ENCODE results near the gene ELSPBP1. TPM values are rescaled to one million over a fixed set of nuclear protein-coding genes. Genes with fewer than 3 reads are reported as not detected.

ELSPBP1 gene
- total RNA-seq, 3 donors from 2014 or later (not counting 1 experiment from before 2014, with no cell fraction given), result not detected

DNA sequence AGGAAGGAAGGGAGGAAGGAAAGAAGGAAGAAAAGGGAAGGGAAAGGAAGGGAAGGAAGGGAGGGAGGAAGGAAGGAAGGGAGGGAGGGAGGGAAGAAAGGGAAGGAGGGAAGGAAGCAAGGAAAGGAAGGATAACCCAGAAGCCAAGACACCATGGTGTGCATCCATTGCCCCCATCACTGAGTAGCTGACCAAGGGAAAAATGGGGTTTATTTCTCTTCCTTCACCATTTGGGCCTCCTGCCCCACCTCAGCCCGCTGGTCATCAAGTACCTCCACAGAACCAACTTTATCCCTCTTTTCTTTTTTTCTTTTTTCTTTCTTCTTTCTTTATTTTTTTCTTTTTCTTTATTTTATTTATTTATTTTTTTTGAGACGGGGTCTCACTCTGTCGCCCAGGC, 29.1 kb downstream of the ELSPBP1 start:
- intact Hi-C loops (cut with micrococcal nuclease), result no loop called here
- H3K4me1 Mint-ChIP-seq, result no peaks in the 10 kb centered on the region
- TF ChIP-seq, protein P1, sequence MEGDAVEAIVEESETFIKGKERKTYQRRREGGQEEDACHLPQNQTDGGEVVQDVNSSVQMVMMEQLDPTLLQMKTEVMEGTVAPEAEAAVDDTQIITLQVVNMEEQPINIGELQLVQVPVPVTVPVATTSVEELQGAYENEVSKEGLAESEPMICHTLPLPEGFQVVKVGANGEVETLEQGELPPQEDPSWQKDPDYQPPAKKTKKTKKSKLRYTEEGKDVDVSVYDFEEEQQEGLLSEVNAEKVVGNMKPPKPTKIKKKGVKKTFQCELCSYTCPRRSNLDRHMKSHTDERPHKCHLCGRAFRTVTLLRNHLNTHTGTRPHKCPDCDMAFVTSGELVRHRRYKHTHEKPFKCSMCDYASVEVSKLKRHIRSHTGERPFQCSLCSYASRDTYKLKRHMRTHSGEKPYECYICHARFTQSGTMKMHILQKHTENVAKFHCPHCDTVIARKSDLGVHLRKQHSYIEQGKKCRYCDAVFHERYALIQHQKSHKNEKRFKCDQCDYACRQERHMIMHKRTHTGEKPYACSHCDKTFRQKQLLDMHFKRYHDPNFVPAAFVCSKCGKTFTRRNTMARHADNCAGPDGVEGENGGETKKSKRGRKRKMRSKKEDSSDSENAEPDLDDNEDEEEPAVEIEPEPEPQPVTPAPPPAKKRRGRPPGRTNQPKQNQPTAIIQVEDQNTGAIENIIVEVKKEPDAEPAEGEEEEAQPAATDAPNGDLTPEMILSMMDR (IDR thresholded peaks at IDR 0.05), result no peak
- Histone ChIP-seq H3K4me1 (ENCODE audit: control insufficient read depth, insufficient read depth, low read length) (no peaks in the 10 kb centered on the region), H3K27ac (ENCODE audit: low read length) (no peak overlapping the region), H3K36me3 (ENCODE audit: control insufficient read depth, insufficient read depth, low read length) (no peaks in the 10 kb centered on the region), H3K4me3 (ENCODE audit: low read length) (no peak overlapping the region), H3K9me3 (ENCODE audit: control insufficient read depth, insufficient read depth, low read length) (no peaks in the 10 kb centered on the region), H3K27me3 (ENCODE audit: control insufficient read depth, insufficient read depth, low read length) (no peaks in the 10 kb centered on the region)
- 83% methylated on average over 1 of the region's 3 CpGs for WGBS (ENCODE audit: insufficient coverage)
- H3K27me3 Mint-ChIP-seq (ENCODE audit: low read depth in 2 of 2), result peaks cover 19 to 22% of the 10 kb centered on the region in 2 donors
- DNase-seq, result no peak
- ATAC-seq, result no peak
- no peaks in the 10 kb centered on the region for H3K36me3 Mint-ChIP-seq
- H3K9me3 Mint-ChIP-seq, result no peaks in the 10 kb centered on the region
- no peak overlapping the region for H3K4me3 Mint-ChIP-seq
- no peak overlapping the region for H3K27ac Mint-ChIP-seq

DNA sequence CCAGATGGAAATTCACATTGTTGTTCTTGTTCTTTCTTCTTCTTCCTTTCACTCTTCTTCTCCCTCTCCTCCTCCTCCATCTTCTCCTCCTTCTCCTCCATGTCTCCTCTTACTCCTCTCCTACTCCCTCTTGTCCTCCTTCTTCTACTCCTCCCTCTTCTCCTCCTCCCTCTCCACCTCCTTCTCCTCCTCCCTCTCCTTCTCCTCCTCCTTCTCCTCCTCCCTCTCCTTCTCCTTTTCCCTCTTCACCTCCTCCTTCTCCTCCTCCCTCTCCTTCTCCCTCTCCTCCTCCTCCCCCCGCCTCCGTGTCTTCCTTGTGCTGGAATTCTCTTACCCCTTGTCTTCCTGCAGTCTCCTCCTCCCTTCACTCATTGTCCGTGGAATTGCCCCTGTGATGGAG, 31.0 kb downstream of the ELSPBP1 start:
- intact Hi-C loops (cut with micrococcal nuclease), result no loop called here
- ATAC-seq, result no peak

DNA sequence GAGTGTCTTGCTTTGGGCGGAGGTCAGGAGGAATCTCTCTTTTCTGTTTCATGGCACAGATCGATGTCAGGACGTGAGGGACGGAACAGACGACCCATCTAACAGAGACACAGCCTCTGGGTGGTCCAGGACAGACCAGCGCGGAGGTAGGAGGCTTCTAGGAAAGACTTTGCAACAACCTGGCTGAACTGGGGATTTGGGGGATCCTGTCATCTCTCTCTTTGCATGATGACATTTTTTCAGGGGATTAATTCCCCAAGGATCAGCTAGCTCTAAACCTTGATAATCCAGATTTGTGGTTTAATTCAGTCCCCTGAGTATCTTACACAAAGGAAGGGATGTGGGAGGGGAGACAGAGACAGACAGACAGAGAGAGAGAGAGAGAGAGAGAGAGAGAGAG, 35.0 kb downstream of the ELSPBP1 start:
- Mint-ChIP-seq H3K27me3 (ENCODE audit: low read depth in 2 of 2) (peaks cover 9 to 32% of the 10 kb centered on the region in 2 donors), H3K27ac (no peak overlapping the region), H3K4me3 (no peak overlapping the region), H3K9me3 (no peaks in the 10 kb centered on the region), H3K36me3 (no peaks in the 10 kb centered on the region), H3K4me1 (no peaks in the 10 kb centered on the region)
- Histone ChIP-seq H3K4me3 (ENCODE audit: low read length) (no peak overlapping the region), H3K4me1 (ENCODE audit: control insufficient read depth, insufficient read depth, low read length) (no peaks in the 10 kb centered on the region), H3K9me3 (ENCODE audit: control insufficient read depth, insufficient read depth, low read length) (no peaks in the 10 kb centered on the region), H3K27ac (ENCODE audit: low read length) (no peak overlapping the region), H3K36me3 (ENCODE audit: control insufficient read depth, insufficient read depth, low read length) (no peaks in the 10 kb centered on the region), H3K27me3 (ENCODE audit: control insufficient read depth, insufficient read depth, low read length) (no peaks in the 10 kb centered on the region)
- TF ChIP-seq, protein P1 (IDR thresholded peaks at IDR 0.05), result no peak
- intact Hi-C loops (cut with micrococcal nuclease), result no loop called here
- DNase-seq (no peak), ATAC-seq (no peak)
- 86% methylated on average over 7 of the region's 7 CpGs for WGBS (ENCODE audit: insufficient coverage)

More for the DNA sequence above, 31.0 kb downstream of the ELSPBP1 start:
- DNase-seq, result no peak
- H3K4me3 ChIP-seq (ENCODE audit: low read length), result no peak overlapping the region
- Mint-ChIP-seq H3K36me3 (no peaks in the 10 kb centered on the region), H3K27me3 (ENCODE audit: low read depth in 2 of 2) (peaks cover 16 to 22% of the 10 kb centered on the region in 2 donors), H3K9me3 (no peaks in the 10 kb centered on the region), H3K4me1 (no peaks in the 10 kb centered on the region), H3K27ac (no peak overlapping the region), H3K4me3 (no peak overlapping the region)
- TF ChIP-seq, protein P1 (IDR thresholded peaks at IDR 0.05), result no peak
- H3K9me3 ChIP-seq (ENCODE audit: control insufficient read depth, insufficient read depth, low read length), result no peaks in the 10 kb centered on the region
- H3K36me3 ChIP-seq (ENCODE audit: control insufficient read depth, insufficient read depth, low read length), result no peaks in the 10 kb centered on the region
- no peaks in the 10 kb centered on the region for H3K27me3 ChIP-seq (ENCODE audit: control insufficient read depth, insufficient read depth, low read length)
- no peak overlapping the region for H3K27ac ChIP-seq (ENCODE audit: low read length)
- H3K4me1 ChIP-seq (ENCODE audit: control insufficient read depth, insufficient read depth, low read length), result no peaks in the 10 kb centered on the region
- 83% methylated on average over 3 of the region's 3 CpGs for WGBS (ENCODE audit: insufficient coverage)

DNA sequence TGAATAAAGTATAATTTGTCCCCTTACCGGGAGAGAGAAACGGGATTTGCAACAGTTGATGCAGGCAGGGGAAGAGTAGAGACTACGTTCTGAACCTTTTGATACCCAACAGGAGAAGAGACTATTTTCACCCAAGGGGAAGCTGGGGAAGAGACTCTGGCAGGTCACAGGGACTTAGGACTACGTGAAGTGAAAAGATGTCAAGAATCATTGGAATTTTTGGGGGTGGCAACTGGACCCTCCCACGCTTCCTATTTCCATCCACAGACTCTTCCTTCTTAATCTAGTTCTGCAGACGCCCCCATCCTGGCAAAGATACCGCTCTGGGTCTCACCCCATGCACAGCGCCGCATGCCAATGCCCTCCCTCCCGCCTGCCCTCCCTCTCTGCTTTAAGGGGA, 35.6 kb downstream of the ELSPBP1 start:
- no peak for ATAC-seq
- no peaks in the 10 kb centered on the region for H3K36me3 ChIP-seq (ENCODE audit: control insufficient read depth, insufficient read depth, low read length)
- H3K4me3 ChIP-seq (ENCODE audit: low read length), result no peak overlapping the region
- H3K27me3 ChIP-seq (ENCODE audit: control insufficient read depth, insufficient read depth, low read length), result no peaks in the 10 kb centered on the region
- no peak overlapping the region for H3K27ac ChIP-seq (ENCODE audit: low read length)
- Mint-ChIP-seq H3K4me1 (no peaks in the 10 kb centered on the region), H3K4me3 (no peak overlapping the region), H3K27me3 (ENCODE audit: low read depth in 2 of 2) (peaks cover 9 to 26% of the 10 kb centered on the region in 2 donors), H3K36me3 (no peaks in the 10 kb centered on the region), H3K9me3 (no peaks in the 10 kb centered on the region), H3K27ac (no peak overlapping the region)
- no peaks in the 10 kb centered on the region for H3K4me1 ChIP-seq (ENCODE audit: control insufficient read depth, insufficient read depth, low read length)
- no peak for DNase-seq
- WGBS (ENCODE audit: insufficient coverage), result 65% methylated on average over 10 of the region's 10 CpGs
- intact Hi-C loops (cut with micrococcal nuclease), result no loop called here
- no peaks in the 10 kb centered on the region for H3K9me3 ChIP-seq (ENCODE audit: control insufficient read depth, insufficient read depth, low read length)
- TF ChIP-seq, protein P1 (IDR thresholded peaks at IDR 0.05), result no peak

All from natural killer cell (primary cell).